BJ (cell line): ENCODE results near the gene CST8. TPM values are rescaled to one million over a fixed set of nuclear protein-coding genes. Genes with fewer than 3 reads are reported as not detected.

ENCODE experiments used
- CTCF ChIA-PET: fragments of 350-600 bp; formaldehyde crosslinking; extraction: SDS; loops from one replicate; lab custom pipeline; 2021; ENCODE audit warnings: antibody characterized with exemption, inconsistent platforms; lab: Yijun Ruan, JAX
- POLR2A ChIA-PET: fragments of 300-600 bp; sonication (Branson Sonifier 250); formaldehyde crosslinking; extraction: SDS; loops from one replicate; lab custom pipeline; 2021; ENCODE audit warnings: antibody characterized with exemption; lab: Charles Lee
- DNase-seq: peaks from one replicate; pipeline ENCODE4 v3.0.0-alpha.2; 2011; ENCODE audit warnings: low read depth
- H3K27me3 ChIP-seq: 2 replicates; pipeline ENCODE4 v1.6.0; 2011; ENCODE audit warnings: low read length; ENCODE audit not compliant: control insufficient read depth, insufficient read depth
- H3K36me3 ChIP-seq: 2 replicates; pipeline ENCODE4 v1.5.1; 2011; ENCODE audit warnings: low read length; ENCODE audit not compliant: control insufficient read depth, insufficient read depth
- H3K4me3 ChIP-seq: 2 replicates; pipeline ENCODE4 v1.5.1; 2011; ENCODE audit warnings: low read depth, mild to moderate bottlenecking, control low read depth, low read length
- CTCF ChIP-seq: IDR thresholded peaks from 2 replicates; pipeline ENCODE4 v1.5.1; 2011; ENCODE audit warnings: low read depth, mild to moderate bottlenecking, control low read depth, inconsistent platforms, low read length, moderate library complexity; ENCODE audit not compliant: insufficient read depth
- polyA plus RNA-seq: library from polyadenylated mRNA; depleted of rRNA; stranded (reverse); fragments of >200 nt; gene quantifications from 2 replicates; pipeline ENCODE4 v1.2.3, GENCODE V29; 2011

Gene CST8
- polyA plus RNA-seq, 1 experiment: not detected

- ChIA-PET POLR2A (no interaction called here), CTCF (interaction anchor here (0.8 kb wide), 1 partner anchor 39 kb away, joined by 3 read pairs; no protein-coding TSS in a partner anchor)
- H3K4me3 ChIP-seq: no peak overlapping the region
- DNase-seq: no peak
- TF ChIP-seq CTCF: no peak
- H3K36me3 ChIP-seq: no peaks in the 10 kb centered on the region
- no peaks in the 10 kb centered on the region for H3K27me3 ChIP-seq
These were observed 26.8 kb downstream of the CST8 start for GRCh38 chr20:23517719-23518118.

GRCh38 chr20:23519556-23519955, 28.6 kb downstream of the CST8 start:
- POLR2A ChIA-PET: no interaction called here
- no peak for DNase-seq

GRCh38 chr20:23520185-23520584, 29.3 kb downstream of the CST8 start:
- DNase-seq: no peak
- ChIA-PET CTCF (no interaction called here), POLR2A (no interaction called here)
- TF ChIP-seq CTCF: no peak
- H3K36me3 ChIP-seq: no peaks in the 10 kb centered on the region
- no peaks in the 10 kb centered on the region for H3K27me3 ChIP-seq
- no peak overlapping the region for H3K4me3 ChIP-seq

More at GRCh38 chr20:23519556-23519955, 28.6 kb downstream of the CST8 start:
- H3K36me3 ChIP-seq: no peaks in the 10 kb centered on the region
- CTCF ChIA-PET: no interaction called here
- H3K27me3 ChIP-seq: no peaks in the 10 kb centered on the region
- TF ChIP-seq CTCF: no peak
- no peak overlapping the region for H3K4me3 ChIP-seq

- TF ChIP-seq CTCF: no peak
- H3K4me3 ChIP-seq: no peak overlapping the region
- CTCF ChIA-PET: interaction anchor here (0.7 kb wide), 1 partner anchor 57 kb away, joined by 3 read pairs; no protein-coding TSS in a partner anchor
- no peaks in the 10 kb centered on the region; the same call in 1 of the 2 replicates for H3K27me3 ChIP-seq
- POLR2A ChIA-PET: no interaction called here
- H3K36me3 ChIP-seq: no peaks in the 10 kb centered on the region
- no peak for DNase-seq
These were observed 33.2 kb downstream of the CST8 start for GRCh38 chr20:23524146-23524545.

- TF ChIP-seq CTCF: no peak
- no peak for DNase-seq
- CTCF ChIA-PET: no interaction called here
These were observed 35.9 kb downstream of the CST8 start for GRCh38 chr20:23526850-23527249.

More at GRCh38 chr20:23526850-23527249, 35.9 kb downstream of the CST8 start:
- no peak overlapping the region for H3K4me3 ChIP-seq
- no peaks in the 10 kb centered on the region for H3K36me3 ChIP-seq
- POLR2A ChIA-PET: no interaction called here
- no peaks in the 10 kb centered on the region; the same call in 1 of the 2 replicates for H3K27me3 ChIP-seq
